ENCODE measurements around the gene CHCHD3.

DNA sequence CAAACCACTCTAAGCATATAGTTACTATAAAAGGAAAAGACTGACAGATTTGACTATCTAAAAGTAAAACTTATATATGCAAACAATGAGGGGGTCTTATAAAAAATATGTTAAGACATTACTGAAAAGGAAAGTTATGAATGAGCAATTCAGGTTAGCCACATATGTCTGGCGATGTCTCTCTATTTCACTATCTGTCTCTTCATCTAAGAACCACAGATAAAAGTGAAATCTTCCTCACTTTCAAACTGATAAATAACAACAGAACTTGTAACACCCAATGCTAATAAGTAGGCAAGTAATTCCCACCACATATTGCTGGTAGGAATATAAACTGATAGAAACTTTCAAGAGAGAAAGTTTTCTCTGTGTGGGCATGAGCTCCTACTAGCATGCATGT is 138.2 kb downstream of the CHCHD3 start:
- TF ChIP-seq SUZ12 (IDR thresholded peaks at IDR 0.05; ENCODE audit: extremely low read depth, insufficient read depth, insufficient read length) (no peak), ZNF274 (IDR thresholded peaks at IDR 0.05; ENCODE audit: low read depth, low read length) (no peak), YY1 (IDR thresholded peaks at IDR 0.05; ENCODE audit: insufficient read depth, insufficient read length) (no peak)

Data from NT2/D1 (cell line).